Measurements from ENCODE around the gene ZNF445. TPM values are rescaled to one million over a fixed set of nuclear protein-coding genes. Genes with fewer than 3 reads are reported as not detected.

Gene ZNF445
- total RNA-seq, 2 experiments from 2014 or later, result 17.9 to 24.0 TPM

GRCh38 chr3:44396200-44397171 lies 81.0 kb downstream of the ZNF445 start:
- H3K4me1 Mint-ChIP-seq, result peaks cover under 1% of the 10 kb centered on the region
- no peak overlapping the region for H3K4me3 Mint-ChIP-seq
- CTCF ChIA-PET, result no interaction called here
- no peaks in the 10 kb centered on the region for H3K27me3 Mint-ChIP-seq
- H3K36me3 Mint-ChIP-seq, result peaks cover 2% of the 10 kb centered on the region
- H3K9me3 Mint-ChIP-seq (ENCODE audit: low read depth), result no peaks in the 10 kb centered on the region
- no peak overlapping the region for H3K27ac Mint-ChIP-seq
- ATAC-seq (no peak), DNase-seq (no peak)

GRCh38 chr3:44395714-44396113 lies 81.8 kb downstream of the ZNF445 start:
- Mint-ChIP-seq H3K4me3 (no peak overlapping the region), H3K27ac (no peak overlapping the region), H3K36me3 (peaks cover 3% of the 10 kb centered on the region), H3K27me3 (no peaks in the 10 kb centered on the region), H3K9me3 (ENCODE audit: low read depth) (no peaks in the 10 kb centered on the region), H3K4me1 (peaks cover 2% of the 10 kb centered on the region)
- CTCF ChIA-PET, result no interaction called here
- ATAC-seq, result no peak
- no peak for DNase-seq

GRCh38 chr3:44392489-44392888 lies 85.0 kb downstream of the ZNF445 start:
- Mint-ChIP-seq H3K27ac (no peak overlapping the region), H3K27me3 (no peaks in the 10 kb centered on the region), H3K4me3 (no peak overlapping the region), H3K4me1 (peaks cover 2% of the 10 kb centered on the region), H3K9me3 (ENCODE audit: low read depth) (peaks cover 5% of the 10 kb centered on the region), H3K36me3 (peaks cover 5% of the 10 kb centered on the region)
- DNase-seq, result no peak
- CTCF ChIA-PET, result interaction anchor here (0.9 kb wide), 1 partner anchor 8 kb away, joined by 3 read pairs; no protein-coding TSS in a partner anchor
- ATAC-seq, result no peak

- CTCF ChIA-PET, result no interaction called here
- Mint-ChIP-seq H3K9me3 (ENCODE audit: low read depth) (peaks cover 5% of the 10 kb centered on the region), H3K27me3 (no peaks in the 10 kb centered on the region), H3K36me3 (peaks cover 7% of the 10 kb centered on the region), H3K4me3 (no peak overlapping the region), H3K27ac (no peak overlapping the region), H3K4me1 (peaks cover 2% of the 10 kb centered on the region)
- ATAC-seq (no peak), DNase-seq (no peak)
Observed at GRCh38 chr3:44387404-44387803, 90.1 kb downstream of the ZNF445 start.

Other genes starting within 250 kb of the ZNF445 start
- gene TOPAZ1, start 235.8 kb downstream of the ZNF445 start, total RNA-seq, result not detected
- gene TCAIM, start 138.9 kb downstream of the ZNF445 start, total RNA-seq, result 10 to 100 TPM; 13.7 to 16.2 TPM
- gene ZKSCAN7, start 77.5 kb upstream of the ZNF445 start, total RNA-seq, result 1 to 10 TPM; 1.9 to 2.4 TPM
- gene ZNF660, start 107.3 kb upstream of the ZNF445 start, total RNA-seq, result under 1 TPM; 0.18 to 0.30 TPM
- gene ZNF197, start 147.4 kb upstream of the ZNF445 start, total RNA-seq, result 10 to 100 TPM; 12.7 to 13.8 TPM
- gene ZNF35, start 171.1 kb upstream of the ZNF445 start, total RNA-seq, result 1 to 10 TPM; 4.8 to 6.2 TPM
- 1 to 10 TPM; 1.1 to 1.3 TPM for gene ZNF502, start 235.0 kb upstream of the ZNF445 start, total RNA-seq

Measured in activated CD8-positive, alpha-beta memory T cell treated with anti-CD3 and anti-CD28 coated beads, Interleukin-2, amount 10 ng/mL, durations not matched to agents 7 days and 5 days (primary cell).